GM20000 (cell line): Measurements from ENCODE around the gene SCYGR4.
"Not testable (repeated sequence)": the region's sequence is repeated elsewhere in the genome, so short reads cannot be mapped to it uniquely, and the experiment has no call there.

Experiments
- DNase-seq: peaks from one replicate; pipeline ENCODE4 v3.0.0; 2012; ENCODE audit warnings: low spot score
- TF ChIP-seq, protein P1 (sequence below): IDR thresholded peaks from 2 replicates; pipeline ENCODE4 v1.5.1; 2012; ENCODE audit warnings: mild to moderate bottlenecking, control low read depth; ENCODE audit errors: extremely low read depth, missing control alignments

SCYGR4 gene

DNA sequence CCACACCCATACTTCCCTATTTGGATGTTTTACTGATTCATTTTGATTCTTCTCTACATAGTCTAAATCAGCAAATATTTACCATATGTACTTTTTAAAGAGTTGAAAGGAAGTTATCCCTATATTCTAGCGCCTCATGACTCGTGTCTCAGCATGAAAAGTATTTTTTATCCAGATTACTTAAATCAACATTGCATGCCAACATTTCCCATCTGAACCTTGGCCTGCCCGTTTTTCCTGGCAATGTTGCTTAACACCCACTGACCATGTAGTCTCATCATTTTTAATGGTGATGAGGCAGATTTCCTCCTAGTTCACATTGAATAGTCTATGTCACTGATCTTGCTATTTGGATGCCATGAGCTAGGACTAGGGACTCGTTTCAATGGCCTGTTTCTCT is 36.1 kb downstream of the SCYGR4 start:
- no peak for DNase-seq
- TF ChIP-seq, protein P1, sequence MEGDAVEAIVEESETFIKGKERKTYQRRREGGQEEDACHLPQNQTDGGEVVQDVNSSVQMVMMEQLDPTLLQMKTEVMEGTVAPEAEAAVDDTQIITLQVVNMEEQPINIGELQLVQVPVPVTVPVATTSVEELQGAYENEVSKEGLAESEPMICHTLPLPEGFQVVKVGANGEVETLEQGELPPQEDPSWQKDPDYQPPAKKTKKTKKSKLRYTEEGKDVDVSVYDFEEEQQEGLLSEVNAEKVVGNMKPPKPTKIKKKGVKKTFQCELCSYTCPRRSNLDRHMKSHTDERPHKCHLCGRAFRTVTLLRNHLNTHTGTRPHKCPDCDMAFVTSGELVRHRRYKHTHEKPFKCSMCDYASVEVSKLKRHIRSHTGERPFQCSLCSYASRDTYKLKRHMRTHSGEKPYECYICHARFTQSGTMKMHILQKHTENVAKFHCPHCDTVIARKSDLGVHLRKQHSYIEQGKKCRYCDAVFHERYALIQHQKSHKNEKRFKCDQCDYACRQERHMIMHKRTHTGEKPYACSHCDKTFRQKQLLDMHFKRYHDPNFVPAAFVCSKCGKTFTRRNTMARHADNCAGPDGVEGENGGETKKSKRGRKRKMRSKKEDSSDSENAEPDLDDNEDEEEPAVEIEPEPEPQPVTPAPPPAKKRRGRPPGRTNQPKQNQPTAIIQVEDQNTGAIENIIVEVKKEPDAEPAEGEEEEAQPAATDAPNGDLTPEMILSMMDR, result no peak

DNA sequence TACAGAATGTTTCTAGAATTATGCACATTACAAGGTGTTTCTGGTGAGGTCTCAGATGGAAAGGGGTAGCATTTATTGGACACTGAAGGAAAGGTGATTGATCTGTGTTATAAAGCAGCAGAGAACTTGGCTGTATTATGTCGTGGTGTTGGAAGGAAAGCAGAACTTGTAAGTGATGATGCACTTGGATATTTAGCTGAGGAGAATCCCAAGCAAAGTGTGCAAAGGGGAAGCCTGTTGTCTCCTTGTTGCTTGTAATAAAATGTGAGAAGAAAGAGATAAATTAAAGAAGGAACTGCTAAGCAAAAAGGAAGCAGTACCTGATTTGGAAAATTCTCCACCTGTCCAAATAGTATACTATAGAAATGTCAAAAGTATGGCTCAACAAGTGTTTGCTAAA is 37.1 kb downstream of the SCYGR4 start:
- DNase-seq, result no peak
- TF ChIP-seq, protein P1, result no peak

DNA sequence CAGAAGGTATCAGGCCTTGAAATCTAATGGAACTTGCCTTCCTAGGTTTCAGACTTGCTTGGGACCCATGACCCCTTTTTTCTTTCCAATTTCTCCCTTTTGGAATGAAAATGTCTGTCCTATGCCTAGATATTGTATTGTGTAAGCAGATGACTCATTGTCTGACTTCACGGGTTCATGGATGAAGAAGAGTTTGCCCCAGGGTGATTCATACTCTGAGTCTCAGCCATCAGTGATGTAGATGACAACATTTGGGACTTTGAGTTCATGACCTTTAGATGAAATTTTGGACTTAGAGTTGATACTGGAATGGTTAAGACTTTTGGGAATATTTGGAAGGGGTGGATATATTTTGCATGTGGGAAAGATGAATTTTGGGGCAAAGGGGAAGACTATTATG is 38.2 kb downstream of the SCYGR4 start:
- DNase-seq, result no peak
- TF ChIP-seq, protein P1, result no peak

DNA sequence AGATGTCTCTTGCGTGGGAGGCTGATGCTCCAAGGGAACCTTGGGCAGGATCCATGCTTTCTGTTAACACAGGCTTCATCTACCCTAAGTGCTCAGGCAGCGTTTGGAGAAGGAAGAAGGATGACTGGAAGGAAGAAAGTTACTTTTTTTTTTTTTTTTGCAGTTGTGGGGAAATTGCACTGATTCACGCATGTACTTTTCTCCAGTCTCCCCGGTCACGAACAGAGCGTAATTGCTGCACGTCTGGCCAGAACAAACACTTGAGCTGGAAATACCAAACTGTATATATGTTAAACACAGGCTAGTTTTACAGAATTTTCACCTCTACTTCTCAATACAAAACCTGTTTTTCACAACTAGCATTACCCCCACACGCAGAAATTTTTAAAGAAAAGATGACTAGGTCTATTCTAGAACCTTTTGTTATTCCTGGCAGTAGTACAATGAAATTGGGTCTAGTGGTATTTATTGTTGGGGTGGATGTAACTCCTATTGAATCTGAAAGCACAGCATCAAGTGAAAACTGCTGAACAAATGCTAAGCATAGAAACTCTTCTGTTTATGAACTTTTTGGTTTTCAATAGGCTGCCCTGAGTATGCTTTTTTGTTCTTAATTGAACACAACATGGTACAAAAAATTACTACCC is 40.0 kb downstream of the SCYGR4 start:
- no peak for DNase-seq
- TF ChIP-seq, protein P1, result no peak

DNA sequence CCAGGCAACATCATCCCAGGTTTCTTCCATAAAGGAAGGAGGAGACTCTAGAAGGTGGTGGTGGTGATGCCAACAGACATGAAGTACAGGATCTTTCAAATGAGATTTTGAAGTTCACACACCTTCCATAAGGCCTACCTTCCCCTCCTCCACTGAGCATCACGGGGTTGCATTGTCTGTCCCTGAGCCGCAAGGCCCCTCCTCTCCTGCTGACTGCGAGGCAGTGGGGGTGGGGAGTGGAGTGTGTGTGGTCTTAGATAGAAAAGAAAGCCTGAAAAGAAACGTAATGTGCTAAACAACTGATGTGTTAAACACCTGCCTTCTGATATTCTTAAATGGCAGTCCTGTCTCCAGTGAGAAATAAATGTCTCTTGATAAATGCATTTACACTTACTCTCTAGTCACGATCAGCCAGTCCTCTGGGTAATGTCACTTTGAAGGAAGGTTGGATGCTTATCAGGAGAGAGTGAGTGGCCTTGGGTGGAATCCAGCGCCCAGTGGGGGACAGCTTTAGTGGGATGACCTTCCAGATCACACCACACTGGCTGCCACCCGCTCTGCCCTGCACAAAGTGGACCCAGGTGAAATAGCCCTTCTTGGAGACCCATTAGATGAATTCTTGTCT is 43.8 kb downstream of the SCYGR4 start:
- no peak for DNase-seq
- TF ChIP-seq, protein P1, result no peak

DNA sequence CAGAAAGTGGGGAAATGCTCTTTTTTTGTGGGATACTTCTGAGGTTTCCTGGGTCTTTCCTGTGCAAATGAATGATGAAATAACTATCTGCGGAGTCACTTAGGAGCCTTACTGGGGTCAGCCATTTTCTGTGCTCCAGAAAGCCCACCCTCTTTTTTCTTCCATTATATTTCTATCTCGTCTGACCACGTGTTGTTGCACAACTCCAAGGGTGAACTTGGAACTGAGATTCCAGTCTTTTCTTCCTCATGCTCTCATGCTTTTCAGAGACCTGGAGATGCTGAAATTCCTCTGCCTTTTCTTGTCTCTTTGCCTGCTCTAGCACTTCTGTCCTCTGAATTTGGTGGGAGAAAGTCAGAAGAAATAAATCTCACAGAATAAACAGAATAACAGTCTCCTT is 44.5 kb downstream of the SCYGR4 start:
- TF ChIP-seq, protein P1, result no peak
- no peak for DNase-seq

DNA sequence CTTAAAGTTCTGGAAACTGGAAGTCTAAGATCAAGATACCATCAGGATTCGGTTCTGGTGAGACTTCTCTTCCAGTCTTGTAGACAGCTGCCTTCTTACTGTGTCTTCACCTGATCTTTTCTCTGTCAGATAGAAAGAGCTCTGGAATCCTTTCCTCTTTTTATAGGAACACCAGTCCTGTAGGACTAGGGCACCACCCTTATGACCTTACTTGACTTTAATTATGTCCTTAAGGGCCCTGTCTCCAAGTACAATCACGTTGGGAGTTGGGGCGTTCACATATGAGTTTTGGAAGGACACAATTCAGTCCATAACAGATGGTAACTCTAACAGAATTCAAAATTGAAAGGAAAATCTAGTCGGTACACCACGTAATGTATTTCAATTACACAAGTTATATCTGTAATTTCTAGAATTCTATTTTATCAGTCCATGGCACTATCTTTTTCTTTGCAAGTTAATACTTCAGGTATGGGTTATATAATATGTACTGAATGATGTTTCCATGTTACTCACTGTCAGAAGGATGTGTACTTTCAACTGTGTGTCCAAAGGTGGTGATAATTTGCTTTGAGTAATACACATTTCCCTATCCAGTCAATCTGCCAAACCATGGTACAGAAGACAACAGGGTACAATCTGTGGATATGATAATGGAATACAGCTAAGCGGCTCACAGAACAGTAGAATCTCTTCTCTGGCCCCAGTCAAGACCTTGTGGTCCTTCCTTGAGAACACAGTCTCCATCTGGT is 48.1 kb downstream of the SCYGR4 start:
- TF ChIP-seq, protein P1, result no peak
- DNase-seq, result no peak

DNA sequence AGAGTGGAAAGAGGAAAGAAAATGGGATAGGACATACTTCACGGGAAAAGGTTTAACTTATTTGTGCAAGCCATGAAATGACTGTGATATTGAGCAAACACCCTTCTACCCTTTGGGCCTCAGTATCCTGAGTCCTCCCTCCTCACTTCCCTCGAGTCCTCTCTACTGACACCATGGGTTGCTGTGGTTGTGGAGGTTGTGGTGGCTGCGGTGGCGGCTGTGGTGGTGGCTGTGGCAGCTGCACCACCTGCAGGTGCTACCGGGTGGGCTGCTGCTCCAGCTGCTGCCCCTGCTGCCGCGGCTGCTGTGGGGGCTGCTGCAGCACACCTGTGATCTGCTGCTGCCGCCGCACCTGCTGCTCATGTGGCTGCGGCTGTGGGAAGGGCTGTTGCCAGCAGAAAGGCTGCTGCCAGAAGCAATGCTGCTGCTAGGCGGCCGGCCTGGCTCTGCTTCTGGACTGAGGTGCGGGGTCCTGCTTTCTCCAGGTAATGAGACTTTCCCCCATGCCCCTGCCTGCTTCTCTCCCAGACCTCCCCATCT is 49.4 kb downstream of the SCYGR4 start, which contains the start of gene SCYGR5:
SCYGR5 (plus strand) TSS at position 174 of the 540 bp plus-strand sequence; CDS start at position 174, 0 bp downstream.
- not testable (repeated sequence) for DNase-seq
